GM12891 (cell line): ENCODE results near the gene SNUPN.
"Not testable (repeated sequence)": the region's sequence is repeated elsewhere in the genome, so short reads cannot be mapped to it uniquely, and the experiment has no call there.

Experiments used
- POLR2A ChIP-seq: IDR thresholded peaks from 2 replicates; pipeline ENCODE4 v1.6.1; 2011; ENCODE audit warnings: low read depth, low read length, control low read depth
- POLR2AphosphoS5 ChIP-seq: IDR thresholded peaks from 2 replicates; pipeline ENCODE4 v1.6.1; 2011; ENCODE audit warnings: low read depth, low read length, control low read depth

DNA sequence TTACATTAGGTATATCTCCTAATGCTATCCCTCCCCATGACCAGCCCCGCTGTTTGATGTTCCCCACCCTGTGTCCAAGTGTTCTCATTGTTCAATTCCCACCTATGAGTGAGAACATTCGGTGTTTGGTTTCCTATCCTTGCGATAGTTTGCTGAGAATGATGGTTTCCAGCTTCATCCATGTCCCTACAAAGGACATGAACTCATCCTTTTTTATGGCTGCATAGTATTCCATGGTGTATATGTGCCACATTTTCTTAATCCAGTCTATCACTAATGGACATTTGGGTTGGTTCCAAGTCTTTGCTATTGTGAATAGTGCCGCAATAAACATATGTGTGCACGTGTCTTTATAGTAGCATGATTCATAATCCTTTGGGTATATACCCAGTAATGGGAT lies 39.1 kb downstream of the SNUPN start:
- not testable (repeated sequence) for TF ChIP-seq POLR2A, POLR2AphosphoS5
